Endothelial cell of umbilical vein (primary cell): Measurements from ENCODE around the gene SLC25A21. TPM values are rescaled to one million over a fixed set of nuclear protein-coding genes. Genes with fewer than 3 reads are reported as not detected.

ENCODE experiments used
- BruUV-seq: library from RNA; stranded (reverse); fragments of 400-500 nt; replicated peaks from 2 replicates; lab custom pipeline; 2021; lab: Mats Ljungman, UMichigan
- CTCF ChIA-PET: fragments of 300-600, 350-600 bp; sonication (Branson Sonifier 250); formaldehyde crosslinking; loops from one replicate; lab custom pipeline; 2021; ENCODE audit warnings: antibody characterized with exemption, inconsistent platforms; lab: Charles Lee
- POLR2A ChIA-PET: fragments of 300-600, 350-600 bp; sonication (Branson Sonifier 250); formaldehyde crosslinking; loops from one replicate; lab custom pipeline; 2021; ENCODE audit warnings: antibody characterized with exemption, inconsistent platforms; lab: Charles Lee
- DNase-seq: peaks from one replicate; pipeline ENCODE4 v3.0.0-alpha.2; 2011; ENCODE audit warnings: low read depth, low spot score
- FAIRE-seq: peaks from 2 replicates; lab custom pipeline; 2011; peaks lifted over from hg19 to GRCh38; lab: Jason Lieb, UNC
- H2AFZ ChIP-seq: 2 replicates; pipeline ENCODE4 v1.6.0; 2012; ENCODE audit warnings: low read depth, low read length, control low read depth, inconsistent platforms
- H3K27ac ChIP-seq: 2 replicates; pipeline ENCODE4 v1.5.1; 2011; ENCODE audit warnings: low read depth, mild to moderate bottlenecking, control low read depth, low read length, moderate library complexity; ENCODE audit not compliant: insufficient read depth
- H3K27me3 ChIP-seq, 2 experiments: 2 replicates each; pipeline versions ENCODE4 v1.6.0 to v1.6.1; 2011; ENCODE audit warnings: low read length in 2 of 2, mixed read lengths in 1 of 2; ENCODE audit not compliant: control insufficient read depth in 2 of 2, insufficient read depth in 2 of 2
- H3K36me3 ChIP-seq, 2 experiments: 2 replicates in 1 of 2; 3 replicates in 1 of 2; pipeline ENCODE4 v1.5.1; 2011; ENCODE audit warnings: low read length in 2 of 2, mild to moderate bottlenecking in 1 of 2, moderate library complexity in 1 of 2; ENCODE audit not compliant: control insufficient read depth in 2 of 2, insufficient read depth in 2 of 2; ENCODE audit errors: extremely low read depth in 1 of 2
- H3K4me1 ChIP-seq: 3 replicates; pipeline ENCODE4 v1.5.1; 2011; ENCODE audit warnings: mild to moderate bottlenecking, low read length; ENCODE audit not compliant: control insufficient read depth, insufficient read depth; ENCODE audit errors: extremely low read depth
- H3K4me2 ChIP-seq: 2 replicates; pipeline ENCODE4 v1.6.1; 2011; ENCODE audit warnings: low read length, control low read depth, mixed read lengths; ENCODE audit not compliant: insufficient read depth
- H3K4me3 ChIP-seq, 3 experiments: fragments of 200-600 bp in 1 of 3; sonication (generic), shearing (Covaris generic) in 1 of 3; replicated peaks in 1 of 3; 2 replicates each; pipeline ENCODE4 v1.5.1; 2011 to 2016; ENCODE audit warnings: control low read depth in 3 of 3, low read length in 3 of 3, mild to moderate bottlenecking in 2 of 3, inconsistent platforms in 1 of 3, low read depth in 1 of 3, moderate library complexity in 1 of 3; ENCODE audit not compliant: insufficient read depth in 1 of 3
- H3K79me2 ChIP-seq: 2 replicates; pipeline ENCODE4 v1.6.0; 2012; ENCODE audit warnings: low read length, inconsistent platforms; ENCODE audit not compliant: control insufficient read depth, insufficient read depth
- H3K9ac ChIP-seq: replicated peaks from 2 replicates; pipeline ENCODE3; 2011; ENCODE audit warnings: low read length, control low read depth; ENCODE audit not compliant: insufficient read depth; ENCODE audit errors: extremely low read depth
- H3K9me1 ChIP-seq: replicated peaks from 3 replicates; pipeline ENCODE4 v1.6.0; 2011; ENCODE audit warnings: mild to moderate bottlenecking, low read length; ENCODE audit not compliant: control insufficient read depth, insufficient read depth; ENCODE audit errors: extremely low read depth
- H3K9me3 ChIP-seq: replicated peaks from 2 replicates; pipeline ENCODE4 v1.5.1; 2012; ENCODE audit warnings: low read length, inconsistent platforms; ENCODE audit not compliant: control insufficient read depth, insufficient read depth
- H4K20me1 ChIP-seq: replicated peaks from 2 replicates; pipeline ENCODE3; 2011; ENCODE audit warnings: mild to moderate bottlenecking, low read length; ENCODE audit not compliant: control insufficient read depth, insufficient read depth; ENCODE audit errors: extremely low read depth
- EZH2 ChIP-seq: IDR thresholded peaks from 2 replicates; pipeline ENCODE4 v1.6.1; 2012; ENCODE audit warnings: borderline replicate concordance, low read depth, mild to moderate bottlenecking, moderate library complexity, low read length, inconsistent platforms; ENCODE audit not compliant: severe bottlenecking
- FOS ChIP-seq: IDR thresholded peaks from 2 replicates; pipeline ENCODE4 v1.6.1; 2011; ENCODE audit warnings: mild to moderate bottlenecking, low read length, moderate library complexity, borderline replicate concordance; ENCODE audit not compliant: insufficient read depth
- GATA2 ChIP-seq: IDR thresholded peaks from 2 replicates; pipeline ENCODE4 v1.7.0; 2011; ENCODE audit warnings: low read depth, mild to moderate bottlenecking, moderate library complexity, mixed read lengths, low read length; ENCODE audit not compliant: insufficient read length, insufficient read depth
- JUN ChIP-seq: IDR thresholded peaks from 2 replicates; pipeline ENCODE4 v1.6.1; 2011; ENCODE audit warnings: borderline replicate concordance, low read depth; ENCODE audit not compliant: insufficient read length, insufficient read depth
- MAX ChIP-seq: IDR thresholded peaks from 2 replicates; pipeline ENCODE4 v1.6.1; 2011; ENCODE audit not compliant: insufficient read depth, insufficient read length
- MYC ChIP-seq: IDR thresholded peaks from one replicate; pipeline ENCODE4 v1.6.1; 2011; ENCODE audit warnings: mild to moderate bottlenecking, low read depth, low read length
- POLR2A ChIP-seq: IDR thresholded peaks from 2 replicates; pipeline ENCODE4 v1.6.1; 2012; ENCODE audit warnings: low read depth, mild to moderate bottlenecking, control low read depth, low read length
- POLR2AphosphoS5 ChIP-seq: IDR thresholded peaks from 2 replicates; pipeline ENCODE4 v1.6.1; 2012; ENCODE audit warnings: low read depth, mild to moderate bottlenecking, control low read depth, low read length, moderate library complexity; ENCODE audit not compliant: insufficient read depth
- dilution Hi-C: fragments of 300-500 bp; cut with MboI; formaldehyde crosslinking; loops from one replicate; pipeline ENCODE4 v1.15.0; 2019; ENCODE audit warnings: low sequenced_read_pairs; ENCODE audit not compliant: extremely low pct_ligation_motif_present
- intact Hi-C: fragments of 100-400 bp; cut with micrococcal nuclease; formaldehyde crosslinking; loops from one replicate; pipeline ENCODE4 v1.10.0; 2022
- polyA plus RNA-seq, 4 experiments: library from polyadenylated mRNA; depleted of rRNA in 3 of 4; stranded (reverse) in 3 of 4; unstranded in 1 of 4; fragments of >200 nt; gene quantifications; 2 replicates each; pipeline versions ENCODE4 v1.2.1 to v1.2.3, GENCODE V29; 2011 to 2012; ENCODE audit warnings: missing spikeins in 1 of 4
- total RNA-seq: library from RNA; stranded (reverse); gene quantifications from 2 replicates; pipeline ENCODE4 v1.2.3, GENCODE V29; 2021
- TF ChIP-seq, protein P1 (sequence below), 2 donors: IDR thresholded peaks; 1 replicate in 1 of 2; 2 replicates in 1 of 2; pipeline ENCODE4 v1.5.1; 2011; ENCODE audit warnings: low read length in 2 of 2, mild to moderate bottlenecking in 2 of 2, moderate library complexity in 2 of 2, control low read depth in 1 of 2, inconsistent platforms in 1 of 2, low read depth in 1 of 2; ENCODE audit not compliant: insufficient read depth in 1 of 2; ENCODE audit errors: extremely low read depth in 1 of 2

SLC25A21 gene
- total and polyA plus RNA-seq, 2 donors (not counting 3 experiments of a cell fraction or from before 2014, with no cell fraction given): 0.98 to 1.4 TPM

GRCh38 chr14:37027188-37027824 lies 145.1 kb downstream of the SLC25A21 start:
- FAIRE-seq (no peak), DNase-seq (no peak)
- Histone ChIP-seq H3K9me3 (no peaks in the 10 kb centered on the region), H3K36me3 (no peaks in the 10 kb centered on the region), H2AFZ (no peak overlapping the region), H3K79me2 (no peaks in the 10 kb centered on the region), H3K4me2 (no peak overlapping the region), H3K27me3 (no peaks in the 10 kb centered on the region), H3K9ac (no peak overlapping the region), H3K9me1 (no peaks in the 10 kb centered on the region), H3K4me1 (no peaks in the 10 kb centered on the region), H3K27ac (no peak overlapping the region), H3K4me3 (no peak overlapping the region), H4K20me1 (no peaks in the 10 kb centered on the region)
- dilution Hi-C loops (no loop called here), intact Hi-C loops (no loop called here)
- BruUV-seq: no TSS peak
- CTCF ChIA-PET: interaction anchor here (0.9 to 3.0 kb wide), 6 partner anchors 9 to 123 kb away, joined by 3 to 12 read pairs (median 4); no protein-coding TSS in a partner anchor
- TF ChIP-seq POLR2AphosphoS5 (no peak), GATA2 (no peak), FOS (no peak), MAX (no peak), EZH2 (no peak), POLR2A (no peak), MYC (no peak), JUN (no peak)
- TF ChIP-seq, protein P1, sequence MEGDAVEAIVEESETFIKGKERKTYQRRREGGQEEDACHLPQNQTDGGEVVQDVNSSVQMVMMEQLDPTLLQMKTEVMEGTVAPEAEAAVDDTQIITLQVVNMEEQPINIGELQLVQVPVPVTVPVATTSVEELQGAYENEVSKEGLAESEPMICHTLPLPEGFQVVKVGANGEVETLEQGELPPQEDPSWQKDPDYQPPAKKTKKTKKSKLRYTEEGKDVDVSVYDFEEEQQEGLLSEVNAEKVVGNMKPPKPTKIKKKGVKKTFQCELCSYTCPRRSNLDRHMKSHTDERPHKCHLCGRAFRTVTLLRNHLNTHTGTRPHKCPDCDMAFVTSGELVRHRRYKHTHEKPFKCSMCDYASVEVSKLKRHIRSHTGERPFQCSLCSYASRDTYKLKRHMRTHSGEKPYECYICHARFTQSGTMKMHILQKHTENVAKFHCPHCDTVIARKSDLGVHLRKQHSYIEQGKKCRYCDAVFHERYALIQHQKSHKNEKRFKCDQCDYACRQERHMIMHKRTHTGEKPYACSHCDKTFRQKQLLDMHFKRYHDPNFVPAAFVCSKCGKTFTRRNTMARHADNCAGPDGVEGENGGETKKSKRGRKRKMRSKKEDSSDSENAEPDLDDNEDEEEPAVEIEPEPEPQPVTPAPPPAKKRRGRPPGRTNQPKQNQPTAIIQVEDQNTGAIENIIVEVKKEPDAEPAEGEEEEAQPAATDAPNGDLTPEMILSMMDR (IDR thresholded peaks at IDR 0.05; ENCODE audit: extremely low read depth in 1 of 2, insufficient read depth in 1 of 2, low read depth in 1 of 2, low read length in 2 of 2): no peak
- POLR2A ChIA-PET: no interaction called here
